HCT116 (cell line): ENCODE data around the gene KRTAP10-1. TPM values are rescaled to one million over a fixed set of nuclear protein-coding genes. Genes with fewer than 3 reads are reported as not detected.

Experiments used
- ATAC-seq: fragments of 200-7000 bp; cut with Tn5 transposase; 2 replicates; pipeline ENCODE4 v1.9.1; 2020; ENCODE audit warnings: mild to moderate bottlenecking, moderate library complexity
- BruUV-seq: library from RNA; stranded (reverse); fragments of 400-500 nt; replicated peaks from 2 replicates; lab custom pipeline; 2021; lab: Mats Ljungman, UMichigan
- CTCF ChIA-PET: fragments of 300-600 bp; sonication (Branson Sonifier 250); formaldehyde crosslinking; loops from one replicate; lab custom pipeline; 2021; ENCODE audit warnings: antibody characterized with exemption; lab: Charles Lee
- POLR2A ChIA-PET: fragments of 300-600, 350-600 bp; sonication (Branson Sonifier 250); formaldehyde crosslinking; loops from one replicate; lab custom pipeline; 2021; ENCODE audit warnings: antibody characterized with exemption; lab: Charles Lee
- RAD21 ChIA-PET, 2 experiments: fragments of 300-600 bp; sonication (Branson Sonifier 250); formaldehyde crosslinking; loops; one replicate each; lab custom pipeline; 2023; ENCODE audit warnings: low total read pairs in 2 of 2; ENCODE audit not compliant: uncharacterized antibody in 2 of 2, unreplicated experiment in 2 of 2, low non-redundant PET in 1 of 2; lab: Charles Lee
- DNase-seq: peaks from one replicate; pipeline ENCODE4 v3.0.0-alpha.2; 2010; ENCODE audit warnings: low read depth, low spot score
- H2AFZ ChIP-seq: fragments of 200-600 bp; shearing (Covaris generic), sonication (generic); 2 replicates; pipeline ENCODE4 v1.6.1; 2017; ENCODE audit warnings: low read depth, mixed run types, mixed read lengths, antibody characterized with exemption, low read length; ENCODE audit not compliant: poor library complexity, severe bottlenecking
- H3K27ac ChIP-seq: 2 replicates; pipeline ENCODE4 v1.5.1; 2012; ENCODE audit warnings: low read depth, low read length
- H3K27me3 ChIP-seq: fragments of 200-600 bp; sonication (generic); 2 replicates; pipeline ENCODE4 v1.6.1; 2016; ENCODE audit warnings: mixed run types, low read length, mixed read lengths; ENCODE audit not compliant: insufficient read depth
- H3K36me3 ChIP-seq, 2 experiments: fragments of 200-500 bp in 1 of 2; fragments of 200-600 bp in 1 of 2; sonication (Bioruptor generic) in 1 of 2; sonication (generic) in 1 of 2; 2 replicates each; pipeline versions ENCODE4 v1.5.1 to v1.6.1; 2014 to 2016; ENCODE audit warnings: low read length in 2 of 2, inconsistent platforms in 1 of 2, mixed read lengths in 1 of 2, mixed run types in 1 of 2; ENCODE audit not compliant: insufficient read depth in 2 of 2, control insufficient read depth in 1 of 2
- H3K4me1 ChIP-seq, 2 experiments: fragments of 200-600 bp in 1 of 2; sonication (generic) in 1 of 2; 2 replicates each; pipeline versions ENCODE4 v1.5.1 to v1.6.1; 2012 to 2017; ENCODE audit warnings: low read length in 2 of 2, inconsistent platforms in 1 of 2, mild to moderate bottlenecking in 1 of 2, mixed read lengths in 1 of 2, mixed run types in 1 of 2, moderate library complexity in 1 of 2; ENCODE audit not compliant: insufficient read depth in 2 of 2, control insufficient read depth in 1 of 2
- H3K4me2 ChIP-seq: fragments of 200-600 bp; sonication (generic); 2 replicates; pipeline ENCODE4 v1.6.1; 2017; ENCODE audit warnings: mixed run types, low read length, mixed read lengths
- H3K4me3 ChIP-seq, 2 experiments: fragments of 200-600 bp in 1 of 2; sonication (generic) in 1 of 2; replicated peaks in 1 of 2; 2 replicates each; pipeline ENCODE4 v1.5.1; 2011 to 2016; ENCODE audit warnings: low read length in 2 of 2, control low read depth in 1 of 2, low read depth in 1 of 2, mild to moderate bottlenecking in 1 of 2, mixed read lengths in 1 of 2, mixed run types in 1 of 2
- H3K79me2 ChIP-seq: fragments of 200-600 bp; sonication (generic); 2 replicates; pipeline ENCODE4 v1.6.1; 2017; ENCODE audit warnings: mild to moderate bottlenecking, mixed run types, low read length, moderate library complexity, mixed read lengths; ENCODE audit not compliant: insufficient read depth
- H3K9ac ChIP-seq: fragments of 200-600 bp; sonication (generic); 2 replicates; pipeline ENCODE4 v1.6.1; 2016; ENCODE audit warnings: low read length, mixed read lengths
- H3K9me2 ChIP-seq: fragments of 200-600 bp; sonication (generic), shearing (Covaris generic); 2 replicates; pipeline ENCODE4 v1.6.1; 2017; ENCODE audit warnings: mixed run types, mild to moderate bottlenecking, moderate library complexity; ENCODE audit not compliant: insufficient read depth
- H3K9me3 ChIP-seq, 2 experiments: fragments of 200-500 bp in 1 of 2; fragments of 200-600 bp in 1 of 2; sonication (Bioruptor generic) in 1 of 2; sonication (generic) in 1 of 2; 2 replicates each; pipeline ENCODE4 v1.6.1; 2014 to 2017; ENCODE audit warnings: low read length in 2 of 2, mixed read lengths in 2 of 2, inconsistent platforms in 1 of 2, low read depth in 1 of 2, mild to moderate bottlenecking in 1 of 2, mixed run types in 1 of 2, moderate library complexity in 1 of 2; ENCODE audit not compliant: control insufficient read depth in 1 of 2, insufficient read depth in 1 of 2
- H4K20me1 ChIP-seq: fragments of 200-600 bp; sonication (generic), shearing (Covaris generic); 2 replicates; pipeline ENCODE4 v1.6.1; 2017; ENCODE audit warnings: mixed run types, mild to moderate bottlenecking, moderate library complexity; ENCODE audit not compliant: insufficient read depth
- CBX3 ChIP-seq: IDR thresholded peaks from 2 replicates; pipeline ENCODE4 v1.6.1; 2012; ENCODE audit warnings: low read depth
- EGR1 ChIP-seq: IDR thresholded peaks from 2 replicates; pipeline ENCODE4 v1.6.1; 2012; ENCODE audit warnings: low read depth
- ELF1 ChIP-seq: IDR thresholded peaks from 2 replicates; pipeline ENCODE4 v1.6.1; 2012; ENCODE audit warnings: low read depth, borderline replicate concordance
- EZH2phosphoT487 ChIP-seq: fragments of 200-600 bp; IDR thresholded peaks from 2 replicates; pipeline ENCODE4 v1.6.1; 2018; ENCODE audit warnings: antibody characterized with exemption, borderline replicate concordance
- JUND ChIP-seq: IDR thresholded peaks from 2 replicates; pipeline ENCODE4 v1.6.1; 2012
- MAX ChIP-seq: IDR thresholded peaks from 2 replicates; pipeline ENCODE4 v1.6.1; 2012
- RAD21 ChIP-seq: IDR thresholded peaks from 2 replicates; pipeline ENCODE4 v1.6.1; 2012; ENCODE audit warnings: low read depth, mild to moderate bottlenecking
- REST ChIP-seq: IDR thresholded peaks from 2 replicates; pipeline ENCODE4 v1.6.1; 2012; ENCODE audit warnings: low read depth
- ZBTB33 ChIP-seq: IDR thresholded peaks from 2 replicates; pipeline ENCODE4 v1.6.1; 2011; ENCODE audit warnings: mild to moderate bottlenecking, low read length, moderate library complexity; ENCODE audit not compliant: insufficient replicate concordance; ENCODE audit errors: extremely low read depth
- intact Hi-C: fragments of 100-400 bp; cut with micrococcal nuclease; formaldehyde crosslinking; loops from 2 replicates; pipeline ENCODE4 v1.10.0; 2022
- total RNA-seq: library from RNA; stranded (reverse); gene quantifications from one replicate; pipeline ENCODE4 v1.2.1, GENCODE V29; 2021; ENCODE audit not compliant: unreplicated experiment

KRTAP10-1 gene
- total RNA-seq, 1 experiment from 2014 or later, result not detected

GRCh38 chr21:44555200-44555875 lies 15.3 kb upstream of the KRTAP10-1 start (continued):
- no peak for TF ChIP-seq RAD21

- Histone ChIP-seq H3K36me3 (no peaks in the 10 kb centered on the region), H3K79me2 (no peaks in the 10 kb centered on the region), H3K4me1 (no peaks in the 10 kb centered on the region), H3K9me2 (no peaks in the 10 kb centered on the region), H3K27ac (no peak overlapping the region), H4K20me1 (no peaks in the 10 kb centered on the region)
- intact Hi-C loops, result no loop called here
- POLR2A ChIA-PET, result no interaction called here
- TF ChIP-seq REST (no peak), ZBTB33 (no peak), EZH2phosphoT487 (no peak), EGR1 (no peak), ELF1 (no peak), MAX (no peak), CBX3 (no peak), JUND (no peak)
- TF ChIP-seq, all 23 proteins: peak for 0
- RAD21 ChIA-PET, result no interaction called here
- no peak overlapping the region for H3K4me2 ChIP-seq
- ATAC-seq (no peak), DNase-seq (no peak)
- no peak overlapping the region for H2AFZ ChIP-seq
- no peak overlapping the region for H3K9ac ChIP-seq
- H3K9me3 ChIP-seq, result no peaks in the 10 kb centered on the region
- no TSS peak for BruUV-seq
- no peaks in the 10 kb centered on the region for H3K27me3 ChIP-seq
- no peak overlapping the region for H3K4me3 ChIP-seq
- CTCF ChIA-PET, result no interaction called here
These were observed 12.7 kb upstream of the KRTAP10-1 start for GRCh38 chr21:44552681-44553080.
